ENCODE data around the gene MAB21L1. TPM values are rescaled to one million over a fixed set of nuclear protein-coding genes. Genes with fewer than 3 reads are reported as not detected.

Gene MAB21L1
- not detected in 2 replicates for total RNA-seq (2021; fragmentation: NEBNext Ultra II Directional; extraction: Animal tissue kit (Norgen Biotek cat#: 25700))
- not detected in 2 replicates for polyA plus RNA-seq (2011; rRNA removed)
- polyA plus RNA-seq (2011; cell fraction: cytosol; rRNA removed) = 0.03 TPM
- not detected for polyA plus RNA-seq (2011; cell fraction: nucleus; rRNA removed)
- polyA plus RNA-seq (2012, experiment 1 of 2) = not detected in 4 replicates
- 0.07 TPM for polyA plus RNA-seq (2012, experiment 2 of 2)
- not detected for polyA plus RNA-seq (2013, experiment 1 of 2)
- polyA plus RNA-seq (2013, experiment 2 of 2) = 0.02 TPM
- polyA minus RNA-seq (2011; rRNA and poly(A)+ RNA removed) = not detected in 2 replicates
- not detected for polyA minus RNA-seq (2011; cell fraction: cytosol; rRNA and poly(A)+ RNA removed)
- not detected for polyA minus RNA-seq (2011; cell fraction: nucleus; rRNA and poly(A)+ RNA removed)
- long read RNA-seq, experiment 1 = 0 reads
- long read RNA-seq, experiment 2 = 0 reads

GRCh38 chr13:35475960-35476943 lies at the start of gene MAB21L1:
Gene MAB21L1 (minus strand): TSS chr13:35476689. CDS start chr13:35476138, 551 bp downstream.
- H3K4me2 ChIP-seq (ENCODE audit: insufficient read depth in 1 of 2, low read depth in 2 of 2, low read length in 2 of 2) = peak within 1 kb of the TSS; percentile 92 to 93
- H4K20me1 ChIP-seq (replicated peaks in 1 of 2; ENCODE audit: control insufficient read depth in 1 of 2, insufficient read depth in 2 of 2, low read length in 2 of 2) = peaks cover 22 to 36% of the 10 kb centered on the region in 2 experiments
- H3K9me3 ChIP-seq (ENCODE audit: insufficient read depth in 2 of 2, low read depth in 1 of 2, low read length in 1 of 2) = no peaks in the 10 kb centered on the region
- no peak within 1 kb of the TSS for H3K23ac ChIP-seq (ENCODE audit: insufficient read length)
- H2BK5ac ChIP-seq (ENCODE audit: low read depth, low read length) = no peak within 1 kb of the TSS
- DNase-seq (ENCODE audit: low read depth in 1 of 2, low spot score in 2 of 2) (peak in 1 of 2 experiments; percentile 59), FAIRE-seq (no peak)
- WGBS, 2 experiments (ENCODE audit: extremely low coverage in 1 of 2, insufficient coverage in 1 of 2, insufficient read length in 1 of 2, insufficient replicate concordance in 2 of 2, low coverage in 1 of 2, low lambda C conversion rate in 2 of 2, missing lambda C conversion rate in 1 of 2) = 3% methylated on average over 35 of the region's 35 CpGs; no CpG with 5 or more reads in 1 of the 2 experiments
- H3K36me3 ChIP-seq (ENCODE audit: control insufficient read depth in 2 of 4, insufficient read depth in 4 of 4, low read length in 3 of 4) = no peaks in the 10 kb centered on the region
- POLR2A ChIA-PET (ENCODE audit: partially characterized antibody) = no interaction called here
- H4K5ac ChIP-seq (ENCODE audit: insufficient read length, low read depth, low read length) = no peak within 1 kb of the TSS
- peaks cover 13 to 40% (median 28%) of the 10 kb centered on the region in 4 experiments for H3K4me1 ChIP-seq (replicated peaks in 1 of 4; ENCODE audit: control insufficient read depth in 3 of 4, insufficient read depth in 4 of 4, low read length in 3 of 4)
- H3K9ac ChIP-seq (replicated peaks in 1 of 4; ENCODE audit: extremely low read depth in 1 of 4, low read depth in 3 of 4, low read length in 3 of 4) = 0 out of 7 replicates have a peak within 1 kb of the TSS, but pooled peaks of 1 of the 4 experiments have one; percentile 50
- H3K4ac ChIP-seq (replicated peaks; ENCODE audit: insufficient read length, low read depth, low read length) = peak within 1 kb of the TSS; percentile 34
- peak within 1 kb of the TSS; percentile 36; the same call in 1 of the 2 replicates for H4K8ac ChIP-seq (ENCODE audit: extremely low read depth, insufficient read depth, low read length)
- no peaks in the 10 kb centered on the region for H3K79me2 ChIP-seq (ENCODE audit: control insufficient read depth in 1 of 2, insufficient read depth in 2 of 2, low read length in 2 of 2)
- H3K14ac ChIP-seq (ENCODE audit: insufficient read length) = no peak within 1 kb of the TSS
- peaks cover 22% of the 10 kb centered on the region for H3K23me2 ChIP-seq (ENCODE audit: low read depth, low read length)
- no peak within 1 kb of the TSS for H3K56ac ChIP-seq (replicated peaks; ENCODE audit: insufficient read length, low read depth, low read length)
- no peak within 1 kb of the TSS for H2BK15ac ChIP-seq (ENCODE audit: low read length)
- no peak within 1 kb of the TSS for H4K91ac ChIP-seq (replicated peaks; ENCODE audit: insufficient read length, low read length)
- peak within 1 kb of the TSS; percentile 41 to 63 (median 48) for H3K4me3 ChIP-seq (ENCODE audit: extremely low read depth in 1 of 4, insufficient read depth in 2 of 4, low read depth in 3 of 4, low read length in 4 of 4)
- 0 out of 2 replicates have a peak within 1 kb of the TSS, but pooled peaks have one; percentile 3 for H3K18ac ChIP-seq (ENCODE audit: extremely low read depth, low read length)
- H3K27me3 ChIP-seq (replicated peaks in 1 of 4; ENCODE audit: control insufficient read depth in 3 of 4, extremely low read depth in 1 of 4, insufficient read depth in 3 of 4, low read length in 3 of 4) = peaks cover 46 to 80% (median 62%) of the 10 kb centered on the region in 4 experiments
- H2BK12ac ChIP-seq (ENCODE audit: low read depth, low read length) = 0 out of 2 replicates have a peak within 1 kb of the TSS, but pooled peaks have one; percentile 21
- H2BK20ac ChIP-seq (ENCODE audit: low read length) = 0 out of 2 replicates have a peak within 1 kb of the TSS, but pooled peaks have one; percentile 6
- CTCF ChIA-PET (ENCODE audit: partially characterized antibody) = interaction anchor here (1.1 kb wide), 1 partner anchor 245 kb away, joined by 4 read pairs; no protein-coding TSS in a partner anchor
- H3K27ac ChIP-seq (ENCODE audit: low read depth, low read length) = no peak within 1 kb of the TSS
- no peak within 1 kb of the TSS for H2BK120ac ChIP-seq (replicated peaks; ENCODE audit: low read depth, low read length)
- H2AK5ac ChIP-seq (ENCODE audit: low read depth, low read length) = no peak within 1 kb of the TSS
- H3K79me1 ChIP-seq (ENCODE audit: low read depth, low read length) = no peaks in the 10 kb centered on the region
- no peak within 1 kb of the TSS for H2AFZ ChIP-seq (ENCODE audit: low read length)
- TF ChIP-seq EGR1 (IDR thresholded peaks at IDR 0.05; ENCODE audit: borderline replicate concordance, low read depth, low read length) = no peak
- no peak for TF ChIP-seq RFX5 (IDR thresholded peaks at IDR 0.05; ENCODE audit: borderline replicate concordance, low read depth, low read length)
- no peak for TF ChIP-seq SP4 (IDR thresholded peaks at IDR 0.05; ENCODE audit: low read length)
- no peak for TF ChIP-seq SRF (IDR thresholded peaks at IDR 0.05; ENCODE audit: low read depth, low read length)
- no peak for TF ChIP-seq CTBP2 (IDR thresholded peaks at IDR 0.05; ENCODE audit: borderline replicate concordance, insufficient read depth, insufficient read length, low read length)
- TF ChIP-seq POU5F1 (IDR thresholded peaks at IDR 0.05; ENCODE audit: low read depth, low read length) = no peak
- peak; percentile 85 for TF ChIP-seq EZH2 (IDR thresholded peaks at IDR 0.05; ENCODE audit: low read depth, low read length, severe bottlenecking)
- peak; percentile 81 for TF ChIP-seq RNF2 (IDR thresholded peaks at IDR 0.05; ENCODE audit: borderline replicate concordance, low read depth, low read length, missing control alignments, poor library complexity, severe bottlenecking)

Data from H1 (cell line).